Measurements from ENCODE around the gene CCDC27.

CCDC27 gene

DNA sequence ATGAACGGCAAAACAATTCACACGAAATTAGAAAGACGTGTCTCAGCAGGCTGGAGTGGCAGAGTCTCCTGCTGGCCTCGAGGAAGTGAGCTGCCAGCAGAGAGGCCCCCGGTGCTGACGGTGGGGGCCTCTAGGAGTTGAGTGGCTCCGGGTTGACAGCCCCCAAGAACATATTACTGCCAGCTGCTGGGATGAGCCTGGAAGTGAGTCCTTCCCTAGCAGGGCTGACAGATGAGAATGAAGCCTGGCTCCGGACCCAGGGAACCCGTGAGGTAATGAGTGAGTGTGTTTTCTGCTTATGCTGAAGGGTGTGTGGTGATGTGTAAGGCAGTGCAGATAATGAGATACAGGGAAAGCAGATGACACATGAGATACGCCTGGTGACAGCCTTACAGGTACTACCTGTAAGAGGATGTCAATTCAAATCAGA is 67.5 kb downstream of the CCDC27 start:
- no peak for DNase-seq (ENCODE audit: low read depth)
- in situ Hi-C loops (cut with HindIII; ENCODE audit: low sequenced_read_pairs): no loop called here
- no peak for TF ChIP-seq CTCF (IDR thresholded peaks at IDR 0.05; ENCODE audit: low read depth, low read length, missing control alignments)
- no peak overlapping the region for H3K4me3 ChIP-seq (ENCODE audit: low read depth, low read length)

DNA sequence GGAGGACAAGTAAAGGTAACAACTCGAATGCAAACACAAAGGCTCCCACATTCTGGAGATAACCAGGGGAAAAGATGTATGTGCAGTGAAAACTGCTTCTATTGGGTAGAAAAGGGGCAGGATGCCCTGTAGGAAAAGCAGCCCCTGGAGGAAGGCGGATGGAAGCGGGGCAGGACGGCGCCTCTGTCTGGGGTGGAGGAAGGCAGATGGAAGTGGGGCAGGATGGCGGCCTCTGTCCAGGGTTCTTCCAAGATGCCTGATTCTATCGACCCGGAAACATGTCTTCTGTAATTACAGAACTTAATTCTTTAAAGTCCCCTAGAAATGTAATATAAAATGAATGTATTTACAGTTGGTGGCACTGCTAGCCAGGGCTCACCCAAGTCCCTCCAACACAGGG is 68.1 kb downstream of the CCDC27 start:
- TF ChIP-seq CTCF (IDR thresholded peaks at IDR 0.05; ENCODE audit: low read depth, low read length, missing control alignments): no peak
- H3K4me3 ChIP-seq (ENCODE audit: low read depth, low read length): no peak overlapping the region
- no peak for DNase-seq (ENCODE audit: low read depth)
- in situ Hi-C loops (cut with HindIII; ENCODE audit: low sequenced_read_pairs): no loop called here

GRCh38 chr1:3821004-3821403 is 68.8 kb downstream of the CCDC27 start:
- peak; percentile 45 for DNase-seq (ENCODE audit: low read depth)
- no peak for TF ChIP-seq CTCF (IDR thresholded peaks at IDR 0.05; ENCODE audit: low read depth, low read length, missing control alignments)
- no peak overlapping the region for H3K4me3 ChIP-seq (ENCODE audit: low read depth, low read length)
- in situ Hi-C loops (cut with HindIII; ENCODE audit: low sequenced_read_pairs): no loop called here
